T-helper 2 cell treated with Interferon-gamma antibody and Interleukin-4, amounts not matched to agents 100 ng/mL and 5 ng/mL, for 36 hours (primary cell): ENCODE measurements around the gene CENPT. TPM values are rescaled to one million over a fixed set of nuclear protein-coding genes. Genes with fewer than 3 reads are reported as not detected.

Source experiments
- intact Hi-C: fragments of 100-400 bp; cut with micrococcal nuclease; formaldehyde crosslinking; loops from one replicate; pipeline ENCODE4 v1.15.1; 2023
- total RNA-seq: library from RNA; stranded (reverse); gene quantifications from 2 replicates; pipeline ENCODE4 v1.2.3, GENCODE V29; 2022

Gene CENPT
- total RNA-seq, 1 donor from 2014 or later: 54.2 TPM

- intact Hi-C loops: no loop called here
Observed at GRCh38 chr16:67822511-67822910, 25.0 kb downstream of the CENPT start.

- intact Hi-C loops: no loop called here
Observed at GRCh38 chr16:67820608-67821259, 26.8 kb downstream of the CENPT start.

GRCh38 chr16:67814567-67814966, 32.9 kb downstream of the CENPT start:
- intact Hi-C loops: no loop called here

- intact Hi-C loops: no loop called here
Observed at GRCh38 chr16:67811899-67812298, 35.6 kb downstream of the CENPT start.

GRCh38 chr16:67807148-67807682, 40.3 kb downstream of the CENPT start:
- intact Hi-C loops: loop anchor here (2.0 kb wide), 4 partner anchors 26 to 140 kb away; partner anchors contain the start of genes C16orf86, EDC4 and ENKD1

GRCh38 chr16:67806428-67807147, 40.9 kb downstream of the CENPT start, which contains the start of the genes RANBP10 and TSNAXIP1:
Gene RANBP10 (minus strand): TSS chr16:67806560. CDS start chr16:67806536, 24 bp downstream.
Gene TSNAXIP1 (plus strand): TSS chr16:67806889. CDS start chr16:67807150, 261 bp downstream.
- intact Hi-C loops: loop anchor here (1.0 to 2.0 kb wide), 10 partner anchors 10 to 244 kb away; partner anchors contain the start of genes C16orf86, CTCF, DDX28 and DUS2

- intact Hi-C loops: loop anchor here (1.0 to 2.0 kb wide), 10 partner anchors 10 to 244 kb away; partner anchors contain the start of genes C16orf86, CTCF, DDX28 and DUS2
Observed at GRCh38 chr16:67805718-67806427, 41.6 kb downstream of the CENPT start.

GRCh38 chr16:67804853-67805542, 42.5 kb downstream of the CENPT start:
- intact Hi-C loops: no loop called here

GRCh38 chr16:67803894-67804293, 43.6 kb downstream of the CENPT start:
- intact Hi-C loops: no loop called here

- intact Hi-C loops: no loop called here
Observed at GRCh38 chr16:67801883-67802282, 45.6 kb downstream of the CENPT start.

GRCh38 chr16:67801241-67801640, 46.3 kb downstream of the CENPT start:
- intact Hi-C loops: no loop called here

- intact Hi-C loops: no loop called here
Observed at GRCh38 chr16:67800338-67800926, 47.1 kb downstream of the CENPT start.

- intact Hi-C loops: no loop called here
Observed at GRCh38 chr16:67796099-67796718, 51.3 kb downstream of the CENPT start.

GRCh38 chr16:67790071-67790470, 57.4 kb downstream of the CENPT start:
- intact Hi-C loops: no loop called here

- intact Hi-C loops: no loop called here
Observed at GRCh38 chr16:67786491-67786890, 61.0 kb downstream of the CENPT start.

GRCh38 chr16:67783353-67783725, 64.2 kb downstream of the CENPT start:
- intact Hi-C loops: no loop called here

GRCh38 chr16:67782567-67783352, 64.7 kb downstream of the CENPT start:
- intact Hi-C loops: no loop called here

- intact Hi-C loops: no loop called here
Observed at GRCh38 chr16:67781565-67781921, 66.0 kb downstream of the CENPT start.

- intact Hi-C loops: no loop called here
Observed at GRCh38 chr16:67780847-67781564, 66.5 kb downstream of the CENPT start.
